Keratinocyte (primary cell): ENCODE data around the gene CHST12. TPM values are rescaled to one million over a fixed set of nuclear protein-coding genes. Genes with fewer than 3 reads are reported as not detected.

Experiments used
- DNase-seq: peaks from one replicate; pipeline ENCODE4 v3.0.0-alpha.2; 2011; ENCODE audit warnings: low read depth, missing footprints, low spot score
- FAIRE-seq: peaks from 2 replicates; lab custom pipeline; 2011; peaks lifted over from hg19 to GRCh38; lab: Jason Lieb, UNC
- H2AFZ ChIP-seq: 2 replicates; pipeline ENCODE4 v1.6.0; 2012; ENCODE audit warnings: low read length, control low read depth, inconsistent platforms; ENCODE audit not compliant: control insufficient read depth
- H3K27ac ChIP-seq: 2 replicates; pipeline ENCODE4 v1.5.1; 2011; ENCODE audit warnings: low read length; ENCODE audit not compliant: control insufficient read depth, insufficient read depth
- H3K27me3 ChIP-seq: 3 replicates; pipeline ENCODE4 v1.6.0; 2011; ENCODE audit warnings: low read length; ENCODE audit not compliant: control insufficient read depth, insufficient read depth; ENCODE audit errors: extremely low read depth
- H3K36me3 ChIP-seq, 2 experiments: 2 replicates in 1 of 2; 3 replicates in 1 of 2; pipeline ENCODE4 v1.5.1; 2011; ENCODE audit warnings: low read length in 2 of 2, mild to moderate bottlenecking in 1 of 2; ENCODE audit not compliant: control insufficient read depth in 2 of 2, insufficient read depth in 2 of 2; ENCODE audit errors: extremely low read depth in 1 of 2
- H3K4me1 ChIP-seq: 3 replicates; pipeline ENCODE4 v1.5.1; 2011; ENCODE audit warnings: low read length; ENCODE audit not compliant: control insufficient read depth, insufficient read depth; ENCODE audit errors: extremely low read depth
- H3K4me2 ChIP-seq: 3 replicates; pipeline ENCODE4 v1.6.0; 2011; ENCODE audit warnings: low read depth, low read length; ENCODE audit not compliant: control insufficient read depth, insufficient read depth; ENCODE audit errors: extremely low read depth
- H3K4me3 ChIP-seq, 3 experiments: fragments of 200-600 bp in 1 of 3; sonication (generic) in 1 of 3; 2 replicates in 2 of 3; 3 replicates in 1 of 3; pipeline ENCODE4 v1.5.1; 2011 to 2016; ENCODE audit warnings: low read length in 3 of 3, mild to moderate bottlenecking in 3 of 3, control low read depth in 2 of 3, inconsistent platforms in 1 of 3, low read depth in 1 of 3, mixed read lengths in 1 of 3, mixed run types in 1 of 3, moderate library complexity in 1 of 3; ENCODE audit not compliant: control insufficient read depth in 2 of 3, insufficient read depth in 2 of 3; ENCODE audit errors: extremely low read depth in 1 of 3
- H3K79me2 ChIP-seq: 2 replicates; pipeline ENCODE4 v1.6.0; 2012; ENCODE audit warnings: low read length; ENCODE audit not compliant: control insufficient read depth, insufficient read depth
- H3K9ac ChIP-seq: 3 replicates; pipeline ENCODE4 v1.6.0; 2011; ENCODE audit warnings: low read length; ENCODE audit not compliant: control insufficient read depth, insufficient read depth; ENCODE audit errors: extremely low read depth
- H3K9me1 ChIP-seq: 3 replicates; pipeline ENCODE4 v1.6.0; 2011; ENCODE audit warnings: low read length; ENCODE audit not compliant: control insufficient read depth, insufficient read depth; ENCODE audit errors: extremely low read depth
- H3K9me3 ChIP-seq: 2 replicates; pipeline ENCODE4 v1.5.1; 2012; ENCODE audit warnings: low read depth, low read length; ENCODE audit not compliant: control insufficient read depth
- H4K20me1 ChIP-seq: 3 replicates; pipeline ENCODE4 v1.6.0; 2011; ENCODE audit warnings: low read length; ENCODE audit not compliant: control insufficient read depth, insufficient read depth; ENCODE audit errors: extremely low read depth
- CTCF ChIP-seq, 3 experiments: IDR thresholded peaks in 1 of 3; conservative IDR thresholded peaks in 1 of 3; optimal IDR thresholded peaks in 1 of 3; 2 replicates in 2 of 3; 3 replicates in 1 of 3; pipeline versions ENCODE3 to v1.5.1; 2011; ENCODE audit warnings: low read length in 3 of 3, mild to moderate bottlenecking in 3 of 3, moderate library complexity in 2 of 3, control low read depth in 1 of 3, inconsistent platforms in 1 of 3; ENCODE audit not compliant: insufficient read depth in 2 of 3; ENCODE audit errors: extremely low read depth in 1 of 3
- EZH2 ChIP-seq: IDR thresholded peaks from one replicate; pipeline ENCODE4 v1.6.1; 2012; ENCODE audit warnings: inconsistent platforms, mild to moderate bottlenecking, low read length, moderate library complexity
- dilution Hi-C: fragments of 300-500 bp; cut with MboI; formaldehyde crosslinking; loops from one replicate; pipeline ENCODE4 v1.7.0; 2020; ENCODE audit warnings: low sequenced_read_pairs; ENCODE audit not compliant: extremely low pct_ligation_motif_present
- polyA plus RNA-seq, 5 experiments: library from polyadenylated mRNA; depleted of rRNA in 3 of 5; stranded (reverse) in 3 of 5; stranded (forward) in 1 of 5; unstranded in 1 of 5; fragments of >200 nt; gene quantifications; 1 replicate in 1 of 5; 2 replicates in 3 of 5; 3 replicates in 1 of 5; pipeline versions ENCODE4 v1.2.1 to v1.2.3, GENCODE V29; 2011 to 2012; ENCODE audit warnings: missing spikeins in 2 of 5, low read depth in 1 of 5, low replicate concordance in 1 of 5

CHST12 gene
- polyA plus RNA-seq, 1 donor (not counting 4 experiments of a cell fraction or from before 2014, with no cell fraction given): 5.0 TPM

- DNase-seq (no peak), FAIRE-seq (no peak)
- H3K9me1 ChIP-seq: no peaks in the 10 kb centered on the region
- H3K27me3 ChIP-seq: no peaks in the 10 kb centered on the region
- dilution Hi-C loops: no loop called here
- H3K79me2 ChIP-seq: no peaks in the 10 kb centered on the region
- H3K9ac ChIP-seq: no peak overlapping the region
- H3K4me1 ChIP-seq: no peaks in the 10 kb centered on the region
- H3K9me3 ChIP-seq: no peaks in the 10 kb centered on the region
- H3K4me3 ChIP-seq: no peak overlapping the region
- no peaks in the 10 kb centered on the region for H3K36me3 ChIP-seq
- H3K4me2 ChIP-seq: no peak overlapping the region
- H4K20me1 ChIP-seq: no peaks in the 10 kb centered on the region
- no peak overlapping the region for H3K27ac ChIP-seq
- H2AFZ ChIP-seq: no peak overlapping the region
- TF ChIP-seq EZH2: no peak
- TF ChIP-seq CTCF (optimal IDR thresholded peaks at IDR 0.05 in 1 of 3, IDR thresholded peaks at IDR 0.05 in 1 of 3, conservative IDR thresholded peaks at IDR 0.05 in 1 of 3; ENCODE audit: extremely low read depth in 1 of 3, insufficient read depth in 2 of 3, low read length in 3 of 3): no peak
Observed at GRCh38 chr7:2409745-2410414, 6.5 kb downstream of the CHST12 start.

- dilution Hi-C loops: no loop called here
- TF ChIP-seq EZH2 (no peak), CTCF (optimal IDR thresholded peaks at IDR 0.05 in 1 of 3, IDR thresholded peaks at IDR 0.05 in 1 of 3, conservative IDR thresholded peaks at IDR 0.05 in 1 of 3; ENCODE audit: extremely low read depth in 1 of 3, insufficient read depth in 2 of 3, low read length in 3 of 3) (no peak)
- no peaks in the 10 kb centered on the region for H3K9me1 ChIP-seq
- H3K79me2 ChIP-seq: no peaks in the 10 kb centered on the region
- H3K36me3 ChIP-seq: no peaks in the 10 kb centered on the region
- no peak overlapping the region for H3K9ac ChIP-seq
- H4K20me1 ChIP-seq: no peaks in the 10 kb centered on the region
- no peak overlapping the region for H2AFZ ChIP-seq
- no peaks in the 10 kb centered on the region for H3K27me3 ChIP-seq
- H3K27ac ChIP-seq: no peak overlapping the region
- no peaks in the 10 kb centered on the region for H3K9me3 ChIP-seq
- no peak overlapping the region for H3K4me2 ChIP-seq
- no peak overlapping the region for H3K4me3 ChIP-seq
- DNase-seq (no peak), FAIRE-seq (no peak)
- H3K4me1 ChIP-seq: no peaks in the 10 kb centered on the region
Observed at GRCh38 chr7:2411049-2411448, 7.6 kb downstream of the CHST12 start.
